Measurements from ENCODE around the gene RPAP3.
A peak's percentile ranks its signal among the peaks of the same experiment; 100 is the strongest.

The RPAP3 gene

DNA sequence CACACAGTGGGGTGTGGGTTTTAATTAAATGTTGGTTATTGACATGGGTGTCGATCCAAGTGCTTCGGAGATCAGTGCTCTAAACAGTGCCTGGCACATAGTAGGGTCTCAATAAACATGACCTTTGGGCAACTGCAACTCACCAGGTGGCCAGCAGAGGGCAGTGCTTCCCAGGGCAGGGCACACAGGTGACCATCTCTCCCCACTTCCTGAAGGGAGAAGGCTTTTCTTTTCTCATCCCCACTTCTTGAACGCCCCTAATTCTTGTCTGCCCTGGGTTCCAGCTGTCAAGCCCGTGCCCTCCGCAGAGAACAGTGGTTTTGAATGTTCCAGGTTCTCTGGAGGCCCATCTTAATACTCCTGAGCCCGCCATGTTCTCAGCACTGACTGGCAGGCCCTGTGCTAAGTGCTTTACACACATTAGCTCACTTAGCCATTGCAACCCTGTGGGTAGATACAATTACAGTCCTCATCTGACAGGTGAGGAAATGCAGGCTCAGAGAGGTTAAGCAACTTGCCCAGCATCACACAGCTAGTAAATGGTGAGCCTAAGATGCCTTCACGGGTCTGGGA lies 36.5 kb upstream of the RPAP3 start:
- DNase-seq = no peak

DNA sequence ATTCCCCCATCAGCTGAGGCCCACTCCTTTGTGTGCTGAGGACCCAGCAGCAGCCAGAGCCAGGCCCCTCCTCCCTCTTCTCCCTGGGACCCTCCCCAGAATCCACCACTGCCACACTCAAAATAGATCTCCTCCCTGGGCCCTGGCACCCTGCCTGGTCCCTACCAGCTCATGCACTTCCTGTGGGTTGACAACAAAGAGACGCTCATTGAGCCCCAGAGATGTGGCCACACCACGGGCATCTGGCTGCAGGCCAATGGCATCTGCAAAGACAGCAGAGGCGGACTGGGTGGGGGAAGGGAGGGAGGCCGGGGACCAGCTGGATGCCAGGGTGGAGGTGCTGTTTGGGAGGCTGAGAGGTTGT lies 35.5 kb upstream of the RPAP3 start:
- DNase-seq = peak; percentile 51

DNA sequence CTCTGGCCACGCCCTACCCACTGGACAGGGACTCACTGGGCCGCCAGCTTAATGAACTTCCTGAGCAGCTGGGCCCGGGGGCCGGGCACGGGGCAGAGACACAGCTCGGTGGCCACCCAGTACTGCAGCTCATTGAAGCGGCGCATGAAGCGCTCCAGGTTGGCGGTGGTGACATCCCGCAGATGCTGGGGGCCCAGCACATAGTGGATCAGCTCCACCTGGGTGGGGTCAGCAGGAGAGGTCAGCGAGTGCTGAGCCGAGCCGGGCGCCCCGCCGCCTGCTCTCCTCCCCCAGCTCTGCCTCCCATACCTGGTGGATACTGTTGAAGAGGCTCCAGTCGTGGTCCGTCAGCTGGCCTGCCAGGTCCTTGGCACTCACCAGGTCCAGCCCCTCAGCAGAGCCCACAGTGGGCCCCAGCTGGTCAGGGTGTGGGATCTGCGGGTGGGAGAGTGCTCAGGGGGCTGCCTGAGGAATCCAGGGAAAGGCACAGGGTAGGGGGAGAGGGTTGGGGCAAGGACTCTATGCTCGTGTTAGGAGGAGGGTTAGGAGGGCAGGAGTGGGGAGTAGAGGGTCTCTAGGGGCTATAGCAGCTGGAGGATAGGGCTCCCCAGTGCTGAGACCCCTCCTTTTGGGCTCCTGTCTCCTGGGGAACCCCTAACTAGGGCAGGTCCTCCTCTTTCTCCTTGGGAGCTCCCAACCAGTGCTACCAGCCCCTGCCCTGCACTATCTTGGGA lies 34.9 kb upstream of the RPAP3 start:
- no peak for DNase-seq

DNA sequence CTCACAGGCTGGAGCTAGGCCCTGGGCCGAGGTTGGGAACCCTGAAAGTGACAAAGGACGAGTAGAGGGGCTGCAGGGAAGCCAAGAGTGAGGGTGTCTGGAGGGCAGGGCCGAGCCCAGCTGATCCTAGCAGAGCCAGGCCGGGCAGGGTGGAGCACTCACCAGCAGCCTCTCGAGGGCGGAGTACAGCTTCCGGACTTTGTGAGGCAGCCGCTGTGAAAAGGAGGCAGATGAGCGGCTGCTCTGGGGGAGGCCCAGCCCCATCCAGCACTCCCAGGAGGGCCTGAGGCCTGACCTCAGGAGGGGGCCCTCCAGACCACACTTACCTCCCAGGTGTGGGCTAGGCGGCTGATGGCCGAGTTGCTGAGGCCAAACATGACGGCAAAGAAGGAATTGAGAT lies 34.1 kb upstream of the RPAP3 start:
- no peak for DNase-seq

DNA sequence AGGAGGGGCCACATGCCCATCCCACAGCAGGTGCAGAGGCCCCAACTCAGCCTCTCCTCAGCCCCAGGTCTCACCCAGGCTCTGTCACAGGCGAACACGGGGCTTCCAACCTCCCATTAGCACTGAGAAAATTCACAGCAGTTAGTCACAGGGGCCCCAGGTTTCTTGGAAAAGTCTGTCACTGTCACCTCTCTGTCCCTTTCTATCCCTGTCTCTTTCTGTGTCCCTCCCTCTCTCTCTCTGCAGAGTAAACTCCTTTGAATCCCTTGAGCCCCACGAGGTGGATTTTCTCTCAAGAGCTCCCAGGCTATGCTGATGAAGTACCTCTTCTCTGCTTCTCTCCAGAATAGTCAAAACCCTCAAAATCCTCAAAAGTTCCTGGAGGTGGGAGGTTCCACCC lies 33.5 kb upstream of the RPAP3 start:
- no peak for DNase-seq

DNA sequence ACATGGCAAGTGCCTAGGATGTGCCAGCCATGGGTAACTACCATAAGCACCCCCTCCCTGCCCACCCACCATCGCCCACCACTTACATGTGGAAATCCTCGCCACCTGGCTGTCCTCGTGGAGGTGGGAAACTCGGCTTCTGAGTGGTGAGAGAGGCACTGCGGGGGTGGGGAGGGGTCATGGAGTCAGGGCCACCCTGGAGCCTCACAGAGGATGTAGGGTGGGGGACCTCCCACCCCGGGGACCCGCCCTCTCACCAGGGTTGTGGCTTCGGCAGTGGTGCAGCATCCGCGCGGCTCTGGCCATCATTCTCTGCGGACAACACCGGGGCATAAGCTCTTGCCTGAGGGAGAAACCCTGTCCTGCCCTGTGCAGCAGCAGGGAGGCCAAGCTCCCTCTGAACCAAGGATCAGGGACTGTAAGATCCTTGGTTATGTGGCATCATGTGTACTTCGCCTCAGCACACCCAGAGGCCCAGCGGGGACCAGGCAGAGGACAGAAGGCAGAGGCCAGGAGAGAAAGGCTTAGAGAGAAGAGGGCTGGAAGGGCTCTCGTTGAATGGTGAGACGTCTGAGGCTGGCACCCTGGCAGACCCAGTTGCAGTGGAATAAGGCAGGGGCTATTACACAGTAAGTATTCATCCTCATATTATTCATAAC lies 32.2 kb upstream of the RPAP3 start:
- no peak for DNase-seq

DNA sequence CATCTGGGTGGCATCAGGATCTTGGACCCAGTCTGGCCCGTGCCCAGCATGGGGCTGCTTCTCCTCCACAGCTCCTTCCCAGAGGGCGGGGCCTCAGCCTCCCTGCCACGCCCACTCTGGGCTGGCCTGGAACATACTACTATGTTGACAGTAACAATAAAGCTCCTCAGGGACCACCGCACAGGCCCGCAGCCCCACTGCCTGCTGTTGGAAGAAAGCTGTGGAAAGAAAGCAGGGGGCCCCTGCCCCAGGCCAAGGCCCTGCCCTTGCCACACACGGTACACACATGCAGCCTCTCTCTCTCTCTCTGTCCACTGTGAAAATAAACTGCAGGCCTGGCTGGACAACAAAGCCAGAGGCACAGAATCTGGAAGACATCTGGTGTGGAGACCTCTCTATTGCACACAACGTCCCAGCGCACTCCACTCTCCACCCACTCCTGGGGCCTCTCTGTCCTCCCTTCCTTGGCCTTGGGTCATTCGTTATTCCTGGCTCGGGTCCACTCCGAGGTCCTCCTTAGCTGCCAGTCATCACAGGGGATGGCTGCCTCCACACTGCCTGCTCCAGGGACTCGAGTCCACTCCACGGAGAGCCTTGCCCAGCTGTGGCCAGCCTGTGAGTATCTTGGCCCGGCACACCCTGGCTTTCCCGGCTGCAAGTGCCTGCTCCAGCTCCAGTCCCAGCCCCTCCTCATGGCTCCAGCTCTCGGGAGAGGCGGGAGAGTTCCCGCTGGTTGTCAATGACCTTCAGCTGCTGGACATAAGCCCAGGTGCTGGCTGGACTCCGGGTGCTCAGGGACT lies 31.2 kb upstream of the RPAP3 start:
- no peak for DNase-seq

DNA sequence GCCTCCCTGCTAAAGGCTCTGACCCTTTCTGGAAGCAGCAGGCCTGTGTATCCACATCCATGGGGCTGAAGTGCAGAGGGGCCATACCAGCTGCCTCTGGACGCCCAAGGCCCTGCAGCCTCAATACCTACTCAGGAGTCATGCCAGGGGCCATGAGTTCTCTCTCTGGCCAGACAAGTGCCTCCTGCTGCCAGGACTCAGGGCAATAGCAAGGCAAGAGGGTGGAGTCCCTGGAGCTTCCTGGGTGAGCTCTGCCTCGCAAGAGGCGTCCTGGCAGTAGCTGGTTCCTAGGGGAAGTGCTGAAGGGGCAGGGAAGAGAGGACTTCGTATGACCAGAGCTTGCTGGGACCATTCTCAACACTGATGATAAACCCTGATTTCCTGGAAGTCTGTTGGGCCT lies 30.4 kb upstream of the RPAP3 start:
- no peak for DNase-seq

DNA sequence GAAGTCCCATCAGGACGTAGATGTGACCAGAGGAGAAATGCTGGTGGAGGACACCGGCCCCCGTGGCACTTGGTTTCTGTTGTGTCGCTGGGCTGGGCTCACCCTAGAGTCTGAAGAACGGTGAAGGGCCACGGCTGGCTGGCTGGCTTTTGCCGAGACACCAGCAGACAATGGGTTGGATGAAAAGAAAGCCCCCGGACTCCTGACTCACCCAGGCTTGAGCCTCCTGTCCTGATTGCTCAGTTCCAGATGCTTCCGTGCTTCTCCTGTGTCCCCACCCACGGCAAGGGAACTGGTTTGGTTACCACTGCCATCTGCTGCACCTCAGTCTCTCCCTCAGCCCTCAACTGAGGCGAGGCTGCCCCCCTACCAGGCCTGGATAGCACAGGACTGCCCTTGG lies 29.8 kb upstream of the RPAP3 start:
- DNase-seq = no peak

DNA sequence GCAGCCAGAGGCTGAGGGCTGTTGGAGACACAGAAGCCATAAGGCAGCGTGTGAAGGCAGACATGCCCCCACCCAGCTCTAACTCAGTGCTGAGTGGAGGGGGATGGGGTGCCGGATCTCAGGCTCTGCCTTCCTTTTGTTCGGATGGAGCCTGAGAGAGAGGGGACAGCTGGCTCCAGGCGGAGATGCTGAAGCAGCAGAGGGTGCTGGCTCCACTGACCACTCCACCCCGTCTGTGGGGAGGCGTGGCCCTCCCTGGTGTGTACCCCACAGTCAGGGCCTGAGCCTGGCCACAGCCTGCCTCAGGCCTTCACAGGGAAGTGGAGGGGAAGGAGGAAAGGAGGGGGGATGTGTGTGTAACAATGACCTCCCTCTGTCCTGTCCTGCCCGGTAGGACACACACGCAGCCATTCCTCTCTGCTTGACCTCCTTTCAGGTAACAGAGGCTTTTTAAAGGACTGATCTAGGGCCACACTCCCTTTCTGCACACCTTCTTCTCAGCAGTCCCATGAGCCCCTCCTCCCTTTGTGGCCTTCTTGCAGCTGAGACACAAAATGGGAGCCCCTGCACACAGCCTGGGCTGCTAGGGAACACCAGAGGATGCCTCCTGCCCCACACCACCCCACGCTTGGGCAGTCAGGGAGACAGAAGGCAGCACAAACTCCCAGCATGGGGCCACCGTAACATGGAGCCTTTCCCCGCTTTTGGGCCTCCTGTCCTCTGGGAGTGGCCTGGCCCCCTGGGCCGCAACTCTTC lies 29.1 kb upstream of the RPAP3 start:
- no peak for DNase-seq

DNA sequence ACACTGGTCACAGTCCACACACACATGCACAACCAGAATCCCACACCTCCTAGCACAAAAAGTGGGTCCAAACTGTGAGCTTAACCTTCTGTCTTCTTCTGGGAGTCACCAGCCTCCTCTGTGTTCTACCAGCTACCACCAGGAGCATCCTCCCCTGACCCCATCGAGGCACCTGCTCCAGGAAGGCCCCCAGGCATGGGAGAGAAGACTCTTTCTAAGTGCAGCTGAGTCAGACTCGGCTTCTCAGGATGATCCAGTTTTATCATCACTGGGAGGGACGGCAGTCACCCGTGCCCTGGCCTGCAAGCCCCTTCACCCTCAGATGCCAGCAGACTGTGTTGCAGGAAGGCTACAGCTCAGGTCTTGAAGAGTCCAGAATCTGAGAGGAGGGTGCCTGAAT lies 27.3 kb upstream of the RPAP3 start:
- no peak for DNase-seq

DNA sequence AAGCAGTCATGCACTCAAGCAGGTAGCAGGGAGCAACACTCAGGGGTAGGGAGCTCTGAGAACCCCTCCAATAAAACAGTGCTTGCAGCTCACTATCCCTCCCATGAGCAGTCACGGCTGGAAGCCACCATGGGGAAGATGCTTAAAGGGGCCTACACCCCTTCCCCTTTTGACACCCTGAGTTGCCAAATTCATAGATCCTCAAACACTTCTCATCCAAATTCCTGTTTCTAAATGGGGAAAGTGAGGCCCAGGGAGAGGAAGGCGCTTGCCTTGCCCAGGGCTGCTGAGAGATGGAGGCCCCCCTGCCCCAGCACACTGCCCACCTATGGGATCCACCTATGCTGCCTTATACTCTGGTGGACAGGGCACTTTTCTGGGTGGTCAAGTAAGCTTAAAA lies 26.7 kb upstream of the RPAP3 start:
- DNase-seq = no peak

DNA sequence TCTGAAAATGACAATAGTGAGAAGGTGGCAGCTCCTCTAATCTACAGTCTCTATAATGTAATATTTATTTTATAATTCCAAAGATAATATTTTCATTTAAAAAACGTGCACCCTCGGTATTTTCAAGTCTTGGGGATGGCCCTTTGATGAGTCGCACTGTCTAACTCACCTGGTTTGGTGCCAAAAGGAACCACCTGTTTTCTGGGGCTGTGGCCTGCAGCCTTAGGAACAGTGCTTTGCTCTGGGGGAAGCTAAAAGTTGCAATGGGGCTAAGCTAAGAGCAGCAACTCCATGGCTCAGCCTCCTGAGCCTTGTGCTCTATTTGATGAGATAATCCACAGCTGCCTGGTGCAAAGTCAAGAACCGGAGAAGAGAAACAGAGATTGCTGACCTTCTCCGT lies 25.9 kb upstream of the RPAP3 start:
- DNase-seq = no peak

DNA sequence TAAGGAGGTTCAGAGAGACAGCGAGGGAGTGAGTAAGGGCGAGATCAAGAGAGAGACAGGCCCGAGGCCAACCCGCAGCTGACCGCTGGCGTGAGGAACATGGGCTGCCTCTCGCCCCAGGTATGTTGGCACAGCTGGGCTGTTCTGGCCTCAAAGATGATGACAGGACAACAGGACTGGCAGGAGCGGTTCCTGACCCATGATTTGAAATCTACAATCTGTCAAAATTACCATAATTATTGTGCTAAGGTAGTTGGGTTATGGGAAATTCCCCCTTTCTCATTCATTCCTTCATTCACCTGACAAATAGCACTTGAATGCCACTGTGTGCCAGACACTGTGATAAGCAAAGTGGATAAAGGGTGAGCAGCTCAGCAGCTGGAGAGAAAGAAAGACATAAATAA lies 24.5 kb upstream of the RPAP3 start:
- DNase-seq = no peak

DNA sequence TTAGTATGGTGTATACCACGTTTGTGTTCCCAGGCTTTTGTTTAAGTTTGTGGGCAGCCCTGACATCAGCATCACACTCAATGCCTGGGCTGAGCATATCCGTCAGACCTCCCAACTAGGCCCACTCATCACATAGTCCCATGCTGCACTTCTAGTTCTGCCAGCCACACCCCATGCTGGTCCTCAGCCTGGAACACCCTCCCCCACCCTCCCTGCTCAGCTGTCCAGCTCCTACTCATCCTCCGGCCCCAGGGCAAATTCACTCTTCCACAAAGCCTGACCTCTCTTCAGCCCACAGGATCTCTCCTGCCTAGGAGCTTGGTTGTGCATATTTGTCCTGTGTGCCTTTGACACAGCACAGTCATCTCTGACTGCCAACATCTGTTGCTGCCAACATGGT lies 23.4 kb upstream of the RPAP3 start:
- DNase-seq = no peak

DNA sequence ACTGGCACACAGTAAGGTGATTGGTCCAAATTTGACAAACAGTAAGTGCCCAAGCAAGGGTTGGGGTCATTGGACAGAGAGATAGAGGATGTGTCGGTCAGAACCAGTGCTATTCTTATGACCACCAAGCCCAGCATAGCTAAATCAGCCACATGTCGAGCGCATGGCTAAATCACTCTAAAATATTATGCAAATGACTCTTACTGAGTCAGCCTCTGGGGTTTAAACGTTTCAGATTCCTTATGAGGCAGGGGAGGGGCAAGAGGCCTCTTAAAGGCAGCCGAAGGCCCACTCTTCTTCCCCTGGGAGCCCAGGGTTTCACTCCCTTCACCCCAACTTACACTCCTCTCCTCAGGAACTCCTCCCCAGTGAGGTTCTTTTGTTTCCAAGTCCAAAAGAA lies 20.1 kb upstream of the RPAP3 start:
- no peak for DNase-seq

DNA sequence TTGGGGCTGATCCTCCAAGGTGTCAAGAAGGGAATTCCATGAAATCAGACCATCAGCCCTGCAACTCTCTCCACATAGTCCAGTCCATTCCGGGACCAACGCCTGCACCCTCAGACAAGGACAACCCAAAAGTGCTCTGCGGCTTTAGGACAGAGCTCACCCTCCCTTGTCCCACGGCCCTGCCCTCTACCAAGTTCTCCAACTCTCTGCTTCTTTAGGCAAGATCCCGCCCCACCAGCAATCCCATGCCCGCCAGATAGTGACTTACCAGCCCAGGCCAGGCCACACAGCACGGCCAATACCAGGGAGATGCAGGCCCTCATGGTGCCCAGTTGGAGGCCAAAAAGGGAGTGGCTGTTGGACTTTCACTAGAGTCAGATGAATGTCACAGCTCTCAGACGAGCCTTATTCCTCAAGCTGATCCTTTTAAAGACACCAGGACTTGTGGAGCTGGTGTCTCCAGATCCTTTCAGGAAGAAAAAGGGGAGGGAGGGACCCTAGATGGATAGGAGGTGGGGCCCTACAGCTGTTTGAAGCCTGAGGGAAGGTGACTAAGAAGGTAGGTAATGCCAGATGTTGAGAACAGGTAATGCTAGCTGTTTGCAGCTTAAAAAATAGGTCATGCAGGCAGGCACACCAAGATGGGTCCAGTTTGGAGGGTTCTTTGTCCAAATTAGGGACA lies 19.4 kb upstream of the RPAP3 start, which contains the start of gene ENDOU:
Gene ENDOU (minus strand): TSS at position 400 of the 682 bp plus-strand sequence. CDS start 77 bp downstream, at position 323.
- no peak for DNase-seq

DNA sequence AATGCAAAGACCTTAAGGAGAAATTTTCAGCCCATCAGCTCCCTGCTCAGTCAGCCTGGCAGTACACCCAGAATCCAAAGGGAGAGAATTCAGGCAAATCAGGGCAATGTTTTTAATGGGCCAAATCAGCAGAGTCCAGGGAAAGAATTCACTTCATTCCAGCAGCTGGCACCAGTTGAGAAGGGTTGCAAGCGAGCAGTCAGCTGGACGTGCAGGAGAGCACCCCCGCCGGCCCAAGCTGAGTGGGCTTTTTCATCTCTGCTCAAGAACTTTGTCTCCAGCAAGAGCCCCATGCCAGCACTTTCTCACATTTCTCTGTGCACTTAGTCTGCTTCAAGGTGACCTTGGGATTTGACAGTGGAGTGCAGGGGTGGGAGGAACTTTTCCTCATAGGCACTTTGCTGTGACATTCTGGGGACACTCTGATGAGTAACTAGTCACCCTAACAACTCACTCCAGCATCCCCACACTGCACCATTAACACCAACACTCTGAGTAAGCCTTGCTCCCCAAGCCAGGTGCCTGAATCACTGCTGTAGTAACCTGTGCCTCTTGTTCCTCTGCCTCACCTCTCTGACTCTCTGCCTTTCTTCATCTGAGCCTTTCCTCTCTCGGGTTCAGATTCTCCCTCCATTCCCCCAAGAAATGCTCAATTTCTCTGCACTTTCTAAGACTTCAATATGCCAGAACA lies 17.3 kb upstream of the RPAP3 start:
- DNase-seq = no peak

DNA sequence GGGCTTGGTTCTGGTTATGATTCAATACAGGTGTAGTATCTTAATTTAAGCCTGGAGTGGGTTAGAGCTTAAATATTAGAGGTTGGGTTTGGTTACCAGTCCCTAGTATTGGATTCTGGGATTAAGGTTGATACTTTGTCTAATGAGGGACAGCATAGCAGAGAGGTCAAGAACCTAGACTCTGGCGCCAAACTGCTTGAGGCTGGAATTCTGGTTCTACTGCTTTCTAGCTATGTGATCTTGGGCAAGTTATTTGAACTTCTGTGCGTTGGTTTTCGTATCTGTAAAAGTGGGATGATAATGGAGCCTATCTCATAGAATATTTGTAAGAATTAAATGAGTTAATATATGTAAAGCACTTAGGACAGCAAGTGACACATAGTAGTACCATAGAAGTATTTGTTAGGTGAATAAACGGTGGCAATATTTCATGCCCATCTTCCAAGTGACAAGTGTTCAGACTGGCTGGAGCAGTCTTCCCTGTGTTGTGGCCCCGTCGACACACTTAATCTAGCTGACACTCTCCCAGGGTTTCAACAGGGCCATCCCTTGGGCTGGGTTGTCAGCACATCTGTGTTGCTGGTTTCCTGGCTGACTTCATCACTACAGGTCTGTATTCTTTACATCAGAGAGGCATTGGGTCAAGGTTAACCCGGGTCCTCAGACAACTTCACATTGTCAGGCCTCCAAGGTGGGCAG lies 16.5 kb upstream of the RPAP3 start:
- DNase-seq = no peak

DNA sequence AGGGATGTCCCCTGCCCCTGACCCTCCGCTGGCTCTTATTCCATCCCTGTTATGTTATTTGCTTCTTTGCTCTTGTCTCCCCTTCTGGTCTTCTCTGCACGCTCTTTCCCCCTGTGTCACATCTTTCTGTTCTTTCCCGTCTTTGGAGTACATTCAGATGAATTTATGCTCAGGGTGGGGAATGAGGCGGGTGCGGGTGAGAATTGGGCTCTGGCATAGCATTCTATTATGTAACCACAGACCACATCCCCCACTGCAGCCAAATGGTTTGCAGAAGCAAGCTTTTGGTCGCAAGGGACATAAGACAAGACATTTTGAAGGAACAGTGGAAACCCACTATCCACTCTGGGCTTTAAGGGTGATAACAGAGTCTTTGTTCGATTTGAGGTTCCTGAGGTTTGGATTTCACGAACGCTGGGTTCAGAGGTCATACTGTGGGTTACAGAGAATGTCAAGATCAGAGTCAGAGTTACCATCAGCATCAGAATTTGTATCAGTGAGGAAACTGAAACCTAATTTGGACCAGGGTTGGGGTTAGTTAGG lies 15.7 kb upstream of the RPAP3 start:
- DNase-seq = no peak

DNA sequence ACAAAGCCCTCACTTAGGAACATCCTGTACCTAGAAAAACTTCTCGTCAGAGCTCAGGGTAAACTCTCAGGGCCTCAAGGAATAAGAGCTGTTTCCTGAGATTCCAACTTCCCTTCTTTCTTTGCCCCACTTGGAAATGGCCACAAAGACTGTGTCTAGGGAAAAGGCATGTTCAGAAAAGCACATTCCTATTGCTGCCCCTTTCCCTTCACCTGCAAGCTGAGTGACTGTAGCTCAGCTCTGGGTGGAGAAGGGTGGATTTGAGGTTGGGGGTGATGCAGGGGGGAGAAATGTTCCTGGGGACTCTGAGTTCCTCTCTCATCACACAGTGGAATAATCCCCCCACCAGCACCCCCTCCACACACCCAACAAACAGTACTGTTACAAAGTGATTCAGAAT lies 12.7 kb upstream of the RPAP3 start:
- no peak for DNase-seq
